ENCODE results near the gene ZNF530. TPM values are rescaled to one million over a fixed set of nuclear protein-coding genes. Genes with fewer than 3 reads are reported as not detected.
A peak's percentile ranks its signal among the peaks of the same experiment; 100 is the strongest.

ZNF530 gene
- total and polyA plus RNA-seq, 9 of the 15 experiments (the other 6 are each of a cell fraction or from before 2014, with no cell fraction given), result 0.28 to 5.9 (median 4.0) TPM

- TF ChIP-seq MNT (conservative IDR thresholded peaks at IDR 0.05) (peak; percentile 42 to 80; a peak in 3 of 4 replicates), GTF2B (IDR thresholded peaks at IDR 0.05; ENCODE audit: extremely low read depth, insufficient read length) (no peak), NFE2L1 (tag; IDR thresholded peaks at IDR 0.05; ENCODE audit: borderline replicate concordance, low read depth) (no peak), ZNF143 (CRISPR knock-in tag; IDR thresholded peaks at IDR 0.05) (peak; percentile 88), ZNF212 (CRISPR knock-in tag; IDR thresholded peaks at IDR 0.05) (no peak), U2AF1 (optimal IDR thresholded peaks at IDR 0.05; ENCODE audit: low read depth, low read length) (no peak), ZBTB12 (CRISPR knock-in tag; IDR thresholded peaks at IDR 0.05) (0 out of 2 replicates have a peak, but pooled peaks have one; percentile 11), GABPB1 (CRISPR knock-in tag; IDR thresholded peaks at IDR 0.05) (peak; percentile 97), GABPA (tag; conservative IDR thresholded peaks at IDR 0.05; ENCODE audit: low read depth) (peak; percentile 95), TEAD1 (CRISPR knock-in tag; IDR thresholded peaks at IDR 0.05) (no peak), HNRNPH1 (optimal IDR thresholded peaks at IDR 0.05; ENCODE audit: low read depth, low read length) (no peak), MBD2 (IDR thresholded peaks at IDR 0.05; ENCODE audit: borderline replicate concordance, low read depth) (peak; percentile 66), NCOA1 (IDR thresholded peaks at IDR 0.05; ENCODE audit: low read depth) (no peak), NR1H2 (CRISPR knock-in tag; IDR thresholded peaks at IDR 0.05) (no peak), ETS1 (conservative IDR thresholded peaks at IDR 0.05; ENCODE audit: control insufficient read depth, low read depth, low read length) (0 out of 2 replicates have a peak, but pooled peaks have one; percentile 46), NR2C2 (CRISPR knock-in tag; IDR thresholded peaks at IDR 0.05) (no peak), NR2C2 (tag; IDR thresholded peaks at IDR 0.05) (no peak), AFF1 (IDR thresholded peaks at IDR 0.05; ENCODE audit: low read depth in 1 of 2, partially characterized antibody in 2 of 2) (peak in 1 of 2 experiments; percentile 83)
Observed at GRCh38 chr19:57559404-57560025, 40.2 kb upstream of the ZNF530 start, which contains the start of gene ZNF550 (continued).

All from K562 (cell line).